ENCODE data around the gene ZNF275.

GRCh38 chrX:153371256-153371655, 37.3 kb downstream of the ZNF275 start:
- TF ChIP-seq TAF1 (conservative IDR thresholded peaks at IDR 0.05) (no peak), CTCF (IDR thresholded peaks at IDR 0.05; ENCODE audit: low read depth, low read length, missing input control) (no peak), GABPA (IDR thresholded peaks at IDR 0.05 in 1 of 2, conservative IDR thresholded peaks at IDR 0.05 in 1 of 2) (no peak), YY1 (IDR thresholded peaks at IDR 0.05) (no peak), RAD21 (IDR thresholded peaks at IDR 0.05) (no peak), REST (IDR thresholded peaks at IDR 0.05) (no peak), HNF4G (IDR thresholded peaks at IDR 0.05) (no peak), ZBTB33 (IDR thresholded peaks at IDR 0.05) (no peak), ATF3 (IDR thresholded peaks at IDR 0.05) (no peak), RXRA (IDR thresholded peaks at IDR 0.05) (no peak), EGR1 (IDR thresholded peaks at IDR 0.05; ENCODE audit: low read depth in 2 of 2) (no peak), JUND (IDR thresholded peaks at IDR 0.05) (no peak)

Measured in liver (tissue), 3 donors.